Mammary epithelial cell (primary cell): ENCODE results near the gene TFCP2L1.

Experiments used
- EZH2 ChIP-seq: IDR thresholded peaks from 2 replicates; pipeline ENCODE4 v1.6.1; 2012; ENCODE audit warnings: low read length, inconsistent platforms, borderline replicate concordance
- TF ChIP-seq, protein P1 (sequence below), 2 donors: IDR thresholded peaks in 1 of 2; conservative IDR thresholded peaks in 1 of 2; 2 replicates each; pipeline ENCODE4 v1.5.1; 2011 to 2012; ENCODE audit warnings: inconsistent platforms in 2 of 2, low read length in 2 of 2, mild to moderate bottlenecking in 2 of 2, control low read depth in 1 of 2, low read depth in 1 of 2; ENCODE audit not compliant: insufficient read depth in 1 of 2; ENCODE audit errors: extremely low read depth in 1 of 2

DNA sequence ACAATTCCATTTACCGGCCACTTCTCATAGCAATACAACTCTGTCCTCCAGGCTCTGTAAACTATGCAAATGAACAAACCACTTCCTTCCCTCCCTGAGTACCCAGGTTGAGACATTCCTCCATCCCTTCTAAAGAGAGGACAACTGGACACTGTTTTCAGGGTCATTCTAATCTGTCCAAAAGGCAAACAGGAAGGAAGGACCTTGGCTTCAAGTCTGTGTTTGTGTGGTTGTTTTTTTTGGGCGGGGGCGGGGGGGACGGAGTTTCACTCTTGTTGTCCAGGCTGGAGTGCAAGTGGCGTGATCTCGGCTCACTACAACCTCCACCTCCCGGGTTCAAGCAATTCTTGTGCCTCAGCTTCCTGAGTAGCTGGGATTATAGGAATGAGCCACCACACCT, 3.3 kb downstream of the TFCP2L1 start:
- TF ChIP-seq, protein P1, sequence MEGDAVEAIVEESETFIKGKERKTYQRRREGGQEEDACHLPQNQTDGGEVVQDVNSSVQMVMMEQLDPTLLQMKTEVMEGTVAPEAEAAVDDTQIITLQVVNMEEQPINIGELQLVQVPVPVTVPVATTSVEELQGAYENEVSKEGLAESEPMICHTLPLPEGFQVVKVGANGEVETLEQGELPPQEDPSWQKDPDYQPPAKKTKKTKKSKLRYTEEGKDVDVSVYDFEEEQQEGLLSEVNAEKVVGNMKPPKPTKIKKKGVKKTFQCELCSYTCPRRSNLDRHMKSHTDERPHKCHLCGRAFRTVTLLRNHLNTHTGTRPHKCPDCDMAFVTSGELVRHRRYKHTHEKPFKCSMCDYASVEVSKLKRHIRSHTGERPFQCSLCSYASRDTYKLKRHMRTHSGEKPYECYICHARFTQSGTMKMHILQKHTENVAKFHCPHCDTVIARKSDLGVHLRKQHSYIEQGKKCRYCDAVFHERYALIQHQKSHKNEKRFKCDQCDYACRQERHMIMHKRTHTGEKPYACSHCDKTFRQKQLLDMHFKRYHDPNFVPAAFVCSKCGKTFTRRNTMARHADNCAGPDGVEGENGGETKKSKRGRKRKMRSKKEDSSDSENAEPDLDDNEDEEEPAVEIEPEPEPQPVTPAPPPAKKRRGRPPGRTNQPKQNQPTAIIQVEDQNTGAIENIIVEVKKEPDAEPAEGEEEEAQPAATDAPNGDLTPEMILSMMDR (conservative IDR thresholded peaks at IDR 0.05 in 1 of 2, IDR thresholded peaks at IDR 0.05 in 1 of 2; ENCODE audit: extremely low read depth in 1 of 2, insufficient read depth in 1 of 2, low read depth in 1 of 2, low read length in 2 of 2): no peak
- TF ChIP-seq EZH2: no peak
